ENCODE results near the gene SMYD5. TPM values are rescaled to one million over a fixed set of nuclear protein-coding genes. Genes with fewer than 3 reads are reported as not detected.

The SMYD5 gene
- total and polyA plus RNA-seq, 10 donors = 12.3 to 27.1 (median 17.8) TPM

DNA sequence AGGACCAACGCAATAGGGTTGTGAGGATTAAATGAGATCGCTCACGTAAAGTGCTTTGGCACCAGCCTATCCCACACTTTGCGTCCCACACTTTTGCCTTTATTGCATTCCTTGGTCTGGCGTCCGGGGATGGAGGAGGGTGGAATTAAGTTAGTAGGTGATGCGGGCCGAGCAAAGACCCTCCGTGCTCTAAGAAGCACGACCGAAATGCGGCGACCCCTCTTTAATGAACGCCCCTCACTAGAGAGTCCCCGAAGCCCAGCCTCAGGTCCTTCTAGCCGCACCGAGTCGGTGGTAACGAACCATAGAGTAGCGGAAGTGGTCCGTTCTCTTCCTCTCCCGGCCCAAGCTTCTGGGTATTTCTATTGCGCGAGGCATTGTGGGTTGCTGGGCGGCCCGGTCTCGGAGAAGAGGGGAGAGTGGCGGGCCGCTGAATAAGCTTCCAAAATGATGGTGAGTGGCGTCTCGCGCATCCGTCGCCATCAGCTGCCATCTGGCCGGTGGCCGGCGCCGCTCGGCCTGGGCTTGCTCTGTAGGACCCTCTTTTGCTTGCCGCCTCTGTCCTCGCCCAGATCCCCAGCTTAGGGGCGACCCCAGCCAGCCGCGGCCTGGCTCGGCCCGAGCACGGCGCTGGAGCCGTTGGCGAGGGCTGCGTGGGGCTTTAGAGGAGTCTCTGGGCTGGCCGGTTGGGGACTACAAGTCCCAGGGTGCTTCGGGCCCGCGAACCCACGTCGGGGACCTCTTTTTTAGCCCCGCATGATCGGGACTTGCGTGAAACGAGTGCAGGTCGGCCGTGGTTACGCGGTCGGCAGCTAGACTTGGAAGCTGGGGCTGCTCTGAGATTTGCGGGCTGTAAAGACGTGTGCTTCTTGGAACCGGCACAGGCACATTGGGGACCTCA, 20.1 kb downstream of the SMYD5 start, which contains the start of gene CCT7:
Gene CCT7 (plus strand): TSS at position 377 of the 901 bp plus-strand sequence. CDS start 71 bp downstream, at position 448.
- 0 to 1% (median 0%) methylated on average over 53 to 69 of the region's 69 CpGs for WGBS, 5 donors
- Histone ChIP-seq H3K4me3 (peak within 1 kb of the TSS; percentile 74 to 98 (median 90)), H3K27ac (peak within 1 kb of the TSS; percentile 82 to 98 (median 94)), H3K9me3 (no peaks in the 10 kb centered on the region), H3K4me1 (peaks cover 31 to 56% (median 46%) of the 10 kb centered on the region in 6 donors), H3K27me3 (replicated peaks in 1 of 7) (no peaks in the 10 kb centered on the region), H3K36me3 (peaks cover 0 to 43% (median 4%) of the 10 kb centered on the region in 6 donors)
- TF ChIP-seq POLR2AphosphoS5 (IDR thresholded peaks at IDR 0.05) (peak; percentile 93 to 96 (median 94)), POLR2A (IDR thresholded peaks at IDR 0.05) (peak in 2 of 3 donors; percentile 75)
- TF ChIP-seq, protein P1, sequence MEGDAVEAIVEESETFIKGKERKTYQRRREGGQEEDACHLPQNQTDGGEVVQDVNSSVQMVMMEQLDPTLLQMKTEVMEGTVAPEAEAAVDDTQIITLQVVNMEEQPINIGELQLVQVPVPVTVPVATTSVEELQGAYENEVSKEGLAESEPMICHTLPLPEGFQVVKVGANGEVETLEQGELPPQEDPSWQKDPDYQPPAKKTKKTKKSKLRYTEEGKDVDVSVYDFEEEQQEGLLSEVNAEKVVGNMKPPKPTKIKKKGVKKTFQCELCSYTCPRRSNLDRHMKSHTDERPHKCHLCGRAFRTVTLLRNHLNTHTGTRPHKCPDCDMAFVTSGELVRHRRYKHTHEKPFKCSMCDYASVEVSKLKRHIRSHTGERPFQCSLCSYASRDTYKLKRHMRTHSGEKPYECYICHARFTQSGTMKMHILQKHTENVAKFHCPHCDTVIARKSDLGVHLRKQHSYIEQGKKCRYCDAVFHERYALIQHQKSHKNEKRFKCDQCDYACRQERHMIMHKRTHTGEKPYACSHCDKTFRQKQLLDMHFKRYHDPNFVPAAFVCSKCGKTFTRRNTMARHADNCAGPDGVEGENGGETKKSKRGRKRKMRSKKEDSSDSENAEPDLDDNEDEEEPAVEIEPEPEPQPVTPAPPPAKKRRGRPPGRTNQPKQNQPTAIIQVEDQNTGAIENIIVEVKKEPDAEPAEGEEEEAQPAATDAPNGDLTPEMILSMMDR (IDR thresholded peaks at IDR 0.05 in 8 of 11, conservative IDR thresholded peaks at IDR 0.05 in 3 of 11) = no peak
- peak; percentile 96 for DNase-seq
- intact Hi-C loops (cut with DNase I; ENCODE audit: low total_unique reads) = no loop called here

DNA sequence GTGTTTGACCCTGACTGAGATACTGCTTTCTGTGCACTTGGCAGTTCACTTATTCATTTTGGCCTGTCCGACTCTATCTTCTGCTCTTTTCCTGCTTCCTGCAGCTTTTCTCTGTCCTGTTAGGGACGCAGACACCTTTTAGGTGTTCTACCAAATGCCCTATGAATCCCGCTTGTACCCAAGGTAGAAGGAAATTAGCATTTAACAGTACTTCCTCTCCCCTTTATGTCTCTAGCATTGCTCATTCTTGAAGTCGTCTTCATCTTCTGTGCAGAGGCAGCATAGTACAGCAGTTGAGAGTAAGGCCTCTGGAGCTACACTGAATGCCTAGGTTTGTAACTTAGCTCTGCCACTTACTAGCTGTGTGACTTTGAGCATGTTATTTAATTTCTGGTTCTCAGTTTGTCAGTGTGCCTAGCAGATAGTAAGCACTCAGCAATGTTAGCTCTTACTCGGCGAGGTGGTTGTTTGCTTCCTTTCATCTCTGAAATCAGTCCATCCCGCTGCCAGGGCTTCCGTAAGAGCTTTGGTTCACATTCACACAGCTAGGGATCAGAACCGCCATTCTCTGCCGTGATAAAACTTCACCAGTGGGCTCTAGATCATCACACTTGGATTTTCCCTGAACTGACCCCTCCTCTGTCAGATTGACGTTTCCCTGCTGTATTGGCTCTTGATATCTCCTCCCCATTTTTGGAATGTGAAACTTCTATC, 21.4 kb downstream of the SMYD5 start:
- intact Hi-C loops (cut with DNase I; ENCODE audit: low total_unique reads) = no loop called here
- Histone ChIP-seq H3K27ac (peak overlapping the region in 4 of 8 donors; percentile 91 to 96 (median 94)), H3K27me3 (replicated peaks in 1 of 7) (no peaks in the 10 kb centered on the region), H3K9me3 (no peaks in the 10 kb centered on the region), H3K4me1 (peaks cover 31 to 69% (median 52%) of the 10 kb centered on the region in 6 donors), H3K4me3 (peak overlapping the region in 6 of 8 donors; percentile 74 to 98 (median 90)), H3K36me3 (peaks cover 0 to 47% (median 12%) of the 10 kb centered on the region in 6 donors)
- TF ChIP-seq POLR2A (IDR thresholded peaks at IDR 0.05) (no peak), POLR2AphosphoS5 (IDR thresholded peaks at IDR 0.05) (no peak)
- TF ChIP-seq, protein P1 (IDR thresholded peaks at IDR 0.05 in 8 of 11, conservative IDR thresholded peaks at IDR 0.05 in 3 of 11) = no peak
- no peak for DNase-seq
- WGBS, 5 donors = 53 to 62% (median 60%) methylated on average over 11 of the region's 11 CpGs

DNA sequence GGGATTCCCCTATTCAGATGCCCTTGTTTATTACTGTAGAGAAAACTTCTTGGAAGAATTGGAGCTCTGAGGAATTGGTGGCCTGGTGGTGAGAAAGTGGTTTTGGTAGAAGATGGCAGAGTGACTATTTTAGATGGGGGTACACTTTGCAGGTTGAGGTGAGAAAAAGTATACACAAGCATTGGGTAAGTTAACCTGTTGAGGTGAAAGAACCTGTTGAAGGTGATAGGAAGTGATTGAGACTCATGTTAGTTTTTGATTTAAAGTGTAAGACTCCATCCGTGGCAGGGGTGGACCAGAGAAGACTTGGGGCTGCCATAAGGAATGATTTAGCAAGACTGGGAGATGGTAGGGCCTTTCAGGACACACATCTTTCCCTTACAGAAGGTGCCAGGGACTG, 23.1 kb downstream of the SMYD5 start:
- TF ChIP-seq POLR2AphosphoS5 (IDR thresholded peaks at IDR 0.05) (no peak), POLR2A (IDR thresholded peaks at IDR 0.05) (no peak)
- TF ChIP-seq, protein P1 (IDR thresholded peaks at IDR 0.05 in 8 of 11, conservative IDR thresholded peaks at IDR 0.05 in 3 of 11) = no peak
- no peaks in the 10 kb centered on the region for H3K9me3 ChIP-seq
- H3K27me3 ChIP-seq (replicated peaks in 1 of 7) = no peaks in the 10 kb centered on the region
- peaks cover 31 to 70% (median 51%) of the 10 kb centered on the region in 6 donors for H3K4me1 ChIP-seq
- H3K36me3 ChIP-seq = peaks cover 0 to 64% (median 27%) of the 10 kb centered on the region in 6 donors
- intact Hi-C loops (cut with DNase I; ENCODE audit: low total_unique reads) = no loop called here
- no peak overlapping the region for H3K4me3 ChIP-seq
- no peak for DNase-seq
- no peak overlapping the region for H3K27ac ChIP-seq
- 56 to 75% (median 62%) methylated on average over 1 of the region's 1 CpG for WGBS, 5 donors
